SK-N-SH treated with all-trans-retinoic acid at 6 μM for 48 hours (cell line): ENCODE results near the gene MRPS27.

Experiments used
- ATAC-seq: fragments of 200-7000 bp; cut with Tn5 transposase; 3 replicates; pipeline ENCODE4 v1.9.1; 2020; ENCODE audit warnings: mild to moderate bottlenecking, moderate library complexity
- ARNTL ChIP-seq: fragments of 450-650 bp; formaldehyde crosslinking; IDR thresholded peaks from 2 replicates; pipeline ENCODE4 v1.5.0; 2020; ENCODE audit warnings: low read depth, mild to moderate bottlenecking, moderate library complexity, borderline replicate concordance
- CREB5 ChIP-seq: fragments of 250-450 bp; sonication (Bioruptor Pico); IDR thresholded peaks from 2 replicates; pipeline ENCODE4 v1.5.1; 2020; ENCODE audit warnings: low read depth, mild to moderate bottlenecking, moderate library complexity
- CSDC2 ChIP-seq: fragments of 250-450 bp; sonication (Bioruptor Pico); IDR thresholded peaks from 2 replicates; pipeline ENCODE4 v1.5.0; 2020; ENCODE audit warnings: mild to moderate bottlenecking, moderate library complexity
- CSRNP3 ChIP-seq: fragments of 250-450 bp; sonication (Bioruptor Pico); IDR thresholded peaks from 2 replicates; pipeline ENCODE4 v1.5.1; 2021; ENCODE audit warnings: mild to moderate bottlenecking, moderate library complexity
- GLIS3 ChIP-seq: fragments of 250-450 bp; sonication (Bioruptor Pico); IDR thresholded peaks from 2 replicates; pipeline ENCODE4 v1.5.0; 2020; ENCODE audit warnings: mild to moderate bottlenecking, moderate library complexity
- ISL1 ChIP-seq: fragments of 250-450 bp; sonication (Bioruptor Pico); IDR thresholded peaks from 2 replicates; pipeline ENCODE4 v2.1.2; 2022; ENCODE audit warnings: mild to moderate bottlenecking, moderate library complexity
- OSR1 ChIP-seq: fragments of 250-450 bp; sonication (Bioruptor Pico); IDR thresholded peaks from 2 replicates; pipeline ENCODE4 v1.8.0; 2022; ENCODE audit warnings: moderate library complexity, mild to moderate bottlenecking, inconsistent platforms
- PATZ1 ChIP-seq: fragments of 250-450 bp; sonication (Bioruptor Pico); IDR thresholded peaks from 2 replicates; pipeline ENCODE4 v1.8.0; 2020; ENCODE audit warnings: mild to moderate bottlenecking, moderate library complexity, borderline replicate concordance
- POU6F1 ChIP-seq: fragments of 250-450 bp; sonication (Bioruptor Pico); IDR thresholded peaks from 2 replicates; pipeline ENCODE4 v1.8.0; 2021; ENCODE audit warnings: low read depth, mild to moderate bottlenecking, moderate library complexity, borderline replicate concordance
- PPARA ChIP-seq: fragments of 250-450 bp; sonication (Bioruptor Pico); IDR thresholded peaks from 2 replicates; pipeline ENCODE4 v1.5.0; 2020; ENCODE audit warnings: mild to moderate bottlenecking, borderline replicate concordance
- RARB ChIP-seq: fragments of 250-450 bp; sonication (Bioruptor Pico); IDR thresholded peaks from 2 replicates; pipeline ENCODE4 v1.8.0; 2021; ENCODE audit warnings: mild to moderate bottlenecking, moderate library complexity
- SNAI2 ChIP-seq: fragments of 250-450 bp; sonication (Bioruptor Pico); IDR thresholded peaks from 2 replicates; pipeline ENCODE4 v1.5.0; 2020; ENCODE audit warnings: mild to moderate bottlenecking, moderate library complexity
- TCF4 ChIP-seq: fragments of 250-450 bp; sonication (Bioruptor Pico); IDR thresholded peaks from 2 replicates; pipeline ENCODE4 v1.8.0; 2021; ENCODE audit warnings: mild to moderate bottlenecking, moderate library complexity, borderline replicate concordance
- TOX ChIP-seq: fragments of 250-450 bp; sonication (Bioruptor Pico); IDR thresholded peaks from 2 replicates; pipeline ENCODE4 v1.8.0; 2021; ENCODE audit warnings: mild to moderate bottlenecking, moderate library complexity, borderline replicate concordance
- TSHZ2 ChIP-seq: fragments of 250-450 bp; sonication (Bioruptor Pico); IDR thresholded peaks from 2 replicates; pipeline ENCODE4 v1.5.0; 2020; ENCODE audit warnings: mild to moderate bottlenecking, moderate library complexity
- ZC3H10 ChIP-seq: fragments of 250-450 bp; sonication (Bioruptor Pico); IDR thresholded peaks from 2 replicates; pipeline ENCODE4 v1.5.1; 2021; ENCODE audit warnings: mild to moderate bottlenecking, moderate library complexity
- ZFP3 ChIP-seq: fragments of 250-450 bp; sonication (Bioruptor Pico); IDR thresholded peaks from 2 replicates; pipeline ENCODE4 v1.5.0; 2020; ENCODE audit warnings: mild to moderate bottlenecking, moderate library complexity
- ZFP30 ChIP-seq: fragments of 450-650 bp; formaldehyde crosslinking; IDR thresholded peaks from 2 replicates; pipeline ENCODE4 v1.5.0; 2022; ENCODE audit warnings: mild to moderate bottlenecking, moderate library complexity
- ZNF70 ChIP-seq: fragments of 450-650 bp; formaldehyde crosslinking; IDR thresholded peaks from 2 replicates; pipeline ENCODE4 v1.5.0; 2020; ENCODE audit warnings: mild to moderate bottlenecking, moderate library complexity
- ZNF8 ChIP-seq: fragments of 450-650 bp; formaldehyde crosslinking; IDR thresholded peaks from 2 replicates; pipeline ENCODE4 v1.5.0; 2020; ENCODE audit warnings: mild to moderate bottlenecking, moderate library complexity

MRPS27 gene

GRCh38 chr5:72191404-72191803, 128.6 kb downstream of the MRPS27 start:
- TF ChIP-seq PATZ1 (CRISPR knock-in tag): no peak
- no peak for TF ChIP-seq PPARA (CRISPR knock-in tag)
- no peak for TF ChIP-seq CSDC2 (CRISPR knock-in tag)
- no peak for TF ChIP-seq ZNF8 (CRISPR knock-in tag)
- no peak for TF ChIP-seq ZC3H10 (CRISPR knock-in tag)
- TF ChIP-seq ZNF70 (CRISPR knock-in tag): no peak
- TF ChIP-seq TOX (CRISPR knock-in tag): no peak
- TF ChIP-seq OSR1 (CRISPR knock-in tag): no peak
- no peak for TF ChIP-seq ISL1
- no peak for TF ChIP-seq CREB5 (CRISPR knock-in tag)
- no peak for TF ChIP-seq ZFP30 (CRISPR knock-in tag)
- no peak for TF ChIP-seq ARNTL
- TF ChIP-seq, all 23 proteins: peak for 0
- ATAC-seq: peak; percentile 12; the same call in 2 of the 3 replicates

- no peak for TF ChIP-seq ARNTL
- TF ChIP-seq TCF4 (CRISPR knock-in tag): no peak
- TF ChIP-seq ZFP30 (CRISPR knock-in tag): no peak
- no peak for TF ChIP-seq SNAI2 (CRISPR knock-in tag)
- TF ChIP-seq CSRNP3 (CRISPR knock-in tag): no peak
- no peak for TF ChIP-seq TSHZ2 (CRISPR knock-in tag)
- no peak for TF ChIP-seq OSR1 (CRISPR knock-in tag)
- TF ChIP-seq, all 23 proteins: peak for 0
- no peak for ATAC-seq
These were observed 130.9 kb downstream of the MRPS27 start for GRCh38 chr5:72189146-72189545.

- no peak for ATAC-seq
- TF ChIP-seq TSHZ2 (CRISPR knock-in tag): no peak
- TF ChIP-seq ZFP30 (CRISPR knock-in tag): no peak
- TF ChIP-seq ZFP3 (CRISPR knock-in tag): no peak
- no peak for TF ChIP-seq CSRNP3 (CRISPR knock-in tag)
- TF ChIP-seq POU6F1 (CRISPR knock-in tag): no peak
- no peak for TF ChIP-seq PATZ1 (CRISPR knock-in tag)
- TF ChIP-seq ZC3H10 (CRISPR knock-in tag): no peak
- TF ChIP-seq RARB (CRISPR knock-in tag): no peak
- no peak for TF ChIP-seq CREB5 (CRISPR knock-in tag)
- no peak for TF ChIP-seq ZNF8 (CRISPR knock-in tag)
- TF ChIP-seq ISL1: no peak
- no peak for TF ChIP-seq GLIS3 (CRISPR knock-in tag)
- TF ChIP-seq TCF4 (CRISPR knock-in tag): no peak
These were observed 131.9 kb downstream of the MRPS27 start for GRCh38 chr5:72188166-72188565.
